ENCODE data around the gene TECTA.

- TF ChIP-seq CTCF (IDR thresholded peaks at IDR 0.05) (no peak), POLR2AphosphoS5 (IDR thresholded peaks at IDR 0.05) (no peak), EP300 (IDR thresholded peaks at IDR 0.05) (no peak)
Measured at GRCh38 chr11:121058941-121059340, 42.1 kb upstream of the TECTA start.
